ENCODE results near the gene TPRG1L.

Gene TPRG1L

DNA sequence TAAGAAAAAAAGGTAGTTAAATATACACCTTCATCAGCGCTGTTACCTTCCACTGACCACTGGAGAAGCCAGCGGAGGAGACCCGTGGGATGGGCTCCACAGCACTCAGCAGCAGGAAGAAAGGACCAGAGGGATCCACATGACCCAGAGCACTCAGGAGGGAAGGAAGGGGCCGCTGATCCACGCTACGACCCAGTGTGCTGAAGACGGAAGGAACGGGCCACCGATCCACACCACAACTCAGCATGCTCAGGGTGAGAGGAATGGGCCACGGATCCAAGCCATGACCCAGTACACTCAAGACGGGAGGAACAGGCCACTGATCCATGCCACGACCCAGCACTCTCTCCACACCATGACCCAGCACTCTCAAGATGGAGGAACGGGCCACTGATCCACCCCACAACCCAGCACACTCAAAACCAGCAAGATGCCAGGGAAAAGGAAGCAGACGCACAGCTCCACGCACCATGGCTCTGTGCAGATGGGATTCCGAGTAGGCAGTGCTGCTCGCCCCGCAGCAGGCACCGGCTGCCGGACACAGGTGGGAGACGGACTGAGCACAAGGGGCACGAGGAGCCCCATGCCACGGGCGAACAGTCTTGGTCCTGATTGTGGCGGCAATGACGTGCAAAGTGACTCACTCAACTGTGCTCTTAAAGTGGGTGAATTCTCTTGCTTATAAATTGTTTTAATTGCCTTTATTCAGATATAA, 16.4 kb downstream of the TPRG1L start:
- TF ChIP-seq, protein P1, sequence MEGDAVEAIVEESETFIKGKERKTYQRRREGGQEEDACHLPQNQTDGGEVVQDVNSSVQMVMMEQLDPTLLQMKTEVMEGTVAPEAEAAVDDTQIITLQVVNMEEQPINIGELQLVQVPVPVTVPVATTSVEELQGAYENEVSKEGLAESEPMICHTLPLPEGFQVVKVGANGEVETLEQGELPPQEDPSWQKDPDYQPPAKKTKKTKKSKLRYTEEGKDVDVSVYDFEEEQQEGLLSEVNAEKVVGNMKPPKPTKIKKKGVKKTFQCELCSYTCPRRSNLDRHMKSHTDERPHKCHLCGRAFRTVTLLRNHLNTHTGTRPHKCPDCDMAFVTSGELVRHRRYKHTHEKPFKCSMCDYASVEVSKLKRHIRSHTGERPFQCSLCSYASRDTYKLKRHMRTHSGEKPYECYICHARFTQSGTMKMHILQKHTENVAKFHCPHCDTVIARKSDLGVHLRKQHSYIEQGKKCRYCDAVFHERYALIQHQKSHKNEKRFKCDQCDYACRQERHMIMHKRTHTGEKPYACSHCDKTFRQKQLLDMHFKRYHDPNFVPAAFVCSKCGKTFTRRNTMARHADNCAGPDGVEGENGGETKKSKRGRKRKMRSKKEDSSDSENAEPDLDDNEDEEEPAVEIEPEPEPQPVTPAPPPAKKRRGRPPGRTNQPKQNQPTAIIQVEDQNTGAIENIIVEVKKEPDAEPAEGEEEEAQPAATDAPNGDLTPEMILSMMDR (conservative IDR thresholded peaks at IDR 0.05; ENCODE audit: low read depth, low read length), result no peak
- DNase-seq (ENCODE audit: low read depth), result no peak

DNA sequence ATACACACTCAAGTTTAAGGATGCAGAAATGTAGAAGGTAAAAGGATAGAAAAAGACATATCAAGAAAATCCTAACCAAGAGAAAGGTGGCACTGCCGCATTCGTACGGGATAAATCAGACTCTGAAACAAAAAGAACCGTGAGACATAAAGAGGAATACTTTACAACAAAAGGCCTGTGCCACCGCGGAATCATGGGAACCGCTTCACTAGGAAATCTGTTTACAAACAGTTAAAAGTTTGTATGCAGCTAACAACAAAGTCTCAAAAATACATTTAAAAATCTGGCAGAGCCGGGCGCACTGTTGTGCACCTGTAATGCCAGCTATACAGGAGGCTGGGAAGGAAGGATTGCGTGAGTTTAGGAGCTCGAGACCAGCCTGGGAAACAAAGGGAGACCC, 17.0 kb downstream of the TPRG1L start:
- TF ChIP-seq, protein P1 (conservative IDR thresholded peaks at IDR 0.05; ENCODE audit: low read depth, low read length), result no peak
- H3K4me3 ChIP-seq (ENCODE audit: low read length), result no peak overlapping the region
- DNase-seq (ENCODE audit: low read depth), result no peak

More for the DNA sequence above, 16.4 kb downstream of the TPRG1L start:
- H3K4me3 ChIP-seq (ENCODE audit: low read length), result no peak overlapping the region

DNA sequence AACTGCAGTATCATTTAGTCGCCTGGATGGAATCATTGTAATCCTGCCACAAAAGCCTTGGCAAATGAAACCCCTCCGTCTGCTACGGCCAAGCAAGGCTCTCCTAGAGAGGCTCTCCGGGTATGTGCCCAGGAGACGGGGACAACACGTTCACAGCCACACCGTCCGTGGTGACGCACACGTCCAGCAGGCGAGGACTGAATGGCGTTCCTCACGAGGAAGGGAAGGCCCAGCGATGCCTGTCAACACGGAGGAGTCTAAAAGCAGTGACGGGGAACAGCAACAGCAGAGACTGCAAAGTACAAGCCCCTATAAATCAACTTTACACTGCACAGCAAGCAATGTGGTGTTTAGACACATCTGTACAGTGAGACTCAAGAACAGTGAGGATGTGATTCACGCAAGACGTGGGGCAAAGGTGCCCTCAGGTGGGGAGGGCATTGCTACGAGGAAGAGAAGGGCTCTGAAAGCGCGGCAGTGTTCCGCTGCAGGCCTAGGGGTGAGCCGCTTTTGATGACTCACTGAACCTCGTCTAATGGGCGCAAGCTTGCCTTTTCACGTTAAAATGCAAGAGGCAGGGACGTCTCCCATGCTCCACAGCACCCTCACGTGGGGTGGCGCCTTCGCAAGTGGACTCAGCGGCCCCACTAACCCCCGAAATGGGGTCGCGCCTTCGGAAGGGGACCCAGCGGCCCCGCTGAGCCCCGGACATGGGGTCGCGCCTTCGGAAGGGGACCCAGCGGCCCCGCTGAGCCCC, 18.3 kb downstream of the TPRG1L start:
- H3K4me3 ChIP-seq (ENCODE audit: low read length), result no peak overlapping the region
- DNase-seq (ENCODE audit: low read depth), result no peak
- TF ChIP-seq, protein P1 (conservative IDR thresholded peaks at IDR 0.05; ENCODE audit: low read depth, low read length), result no peak

DNA sequence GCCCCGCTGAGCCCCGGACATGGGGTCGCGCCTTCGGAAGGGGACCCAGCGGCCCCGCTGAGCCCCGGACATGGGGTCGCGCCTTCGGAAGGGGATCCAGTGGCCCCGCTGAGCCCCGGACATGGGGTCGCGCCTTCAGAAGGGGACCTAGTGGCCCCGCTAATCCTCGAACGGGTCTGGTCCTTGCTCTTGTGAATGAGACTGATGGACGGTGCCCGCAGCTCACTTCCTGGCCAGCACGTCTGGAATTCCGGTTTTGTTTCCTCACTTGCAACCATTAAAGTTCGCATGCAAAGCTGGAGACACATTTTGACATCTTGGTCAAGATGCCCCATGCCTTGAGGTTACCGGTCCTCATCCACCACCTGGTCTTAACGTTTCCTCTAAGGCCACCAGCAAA, 19.5 kb downstream of the TPRG1L start:
- no peak overlapping the region for H3K4me3 ChIP-seq (ENCODE audit: low read length)
- TF ChIP-seq, protein P1 (conservative IDR thresholded peaks at IDR 0.05; ENCODE audit: low read depth, low read length), result no peak
- DNase-seq (ENCODE audit: low read depth), result no peak

DNA sequence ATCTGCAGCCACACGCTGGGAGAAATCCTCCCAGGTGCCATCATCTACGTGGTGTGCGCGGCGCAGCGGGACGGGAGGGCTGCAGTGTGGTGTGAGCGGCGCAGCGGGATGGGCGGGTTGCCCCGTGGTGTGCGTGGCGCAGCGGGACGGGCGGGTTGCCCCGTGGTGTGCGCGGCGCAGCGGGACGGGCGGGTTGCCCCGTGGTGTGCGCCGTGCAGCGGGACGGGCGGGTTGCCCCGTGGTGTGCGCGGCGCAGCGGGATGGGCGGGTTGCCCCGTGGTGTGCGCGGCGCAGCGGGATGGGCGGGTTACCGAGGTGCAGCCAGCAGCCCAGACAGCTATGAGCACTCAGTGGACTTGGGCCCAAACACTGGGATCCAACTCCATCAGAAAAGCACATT, 20.4 kb downstream of the TPRG1L start:
- no peak overlapping the region for H3K4me3 ChIP-seq (ENCODE audit: low read length)
- TF ChIP-seq, protein P1 (conservative IDR thresholded peaks at IDR 0.05; ENCODE audit: low read depth, low read length), result no peak
- no peak for DNase-seq (ENCODE audit: low read depth)

DNA sequence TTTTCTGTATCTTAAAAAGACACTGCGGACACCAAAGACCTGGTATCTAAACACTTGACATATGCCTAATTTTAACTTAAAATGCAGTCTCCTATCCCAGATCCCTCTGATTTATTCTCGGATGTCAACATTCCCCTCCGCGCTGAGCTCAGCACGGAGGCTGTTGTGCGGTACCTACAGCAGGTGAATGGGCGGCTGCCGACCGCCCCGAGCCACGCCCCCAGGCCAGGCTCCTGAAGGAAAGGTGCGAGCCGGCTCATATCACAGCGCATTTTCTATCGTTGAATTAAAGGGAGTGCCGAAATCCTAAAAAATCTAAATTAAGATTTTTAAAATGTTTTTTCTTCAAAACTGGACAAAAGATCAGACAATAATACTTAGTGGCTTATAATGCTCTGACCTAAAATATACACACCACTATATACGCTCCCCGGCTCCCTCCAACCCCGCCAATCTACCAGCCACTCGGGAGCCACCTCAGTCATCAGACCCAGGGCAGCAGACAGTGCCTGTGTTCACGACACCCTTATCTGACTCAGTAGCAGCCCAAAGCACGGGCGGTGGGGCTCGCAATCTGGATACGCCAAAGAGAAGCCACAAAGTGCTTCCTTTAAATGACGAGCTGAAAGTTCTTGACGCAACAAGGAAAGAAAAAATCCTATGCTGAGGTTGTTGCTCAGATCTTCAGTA, 21.0 kb downstream of the TPRG1L start:
- no peak for DNase-seq (ENCODE audit: low read depth)
- H3K4me3 ChIP-seq (ENCODE audit: low read length), result no peak overlapping the region
- TF ChIP-seq, protein P1 (conservative IDR thresholded peaks at IDR 0.05; ENCODE audit: low read depth, low read length), result no peak

Measured in retinal pigment epithelial cell (primary cell).